SHP77 (cell line): Measurements from ENCODE around the gene SCAMP5.

Experiments
- DNase-seq, 2 experiments: peaks; one replicate each; lab custom pipeline; 2025; lab: John Stamatoyannopoulos, UW

Gene SCAMP5

DNA sequence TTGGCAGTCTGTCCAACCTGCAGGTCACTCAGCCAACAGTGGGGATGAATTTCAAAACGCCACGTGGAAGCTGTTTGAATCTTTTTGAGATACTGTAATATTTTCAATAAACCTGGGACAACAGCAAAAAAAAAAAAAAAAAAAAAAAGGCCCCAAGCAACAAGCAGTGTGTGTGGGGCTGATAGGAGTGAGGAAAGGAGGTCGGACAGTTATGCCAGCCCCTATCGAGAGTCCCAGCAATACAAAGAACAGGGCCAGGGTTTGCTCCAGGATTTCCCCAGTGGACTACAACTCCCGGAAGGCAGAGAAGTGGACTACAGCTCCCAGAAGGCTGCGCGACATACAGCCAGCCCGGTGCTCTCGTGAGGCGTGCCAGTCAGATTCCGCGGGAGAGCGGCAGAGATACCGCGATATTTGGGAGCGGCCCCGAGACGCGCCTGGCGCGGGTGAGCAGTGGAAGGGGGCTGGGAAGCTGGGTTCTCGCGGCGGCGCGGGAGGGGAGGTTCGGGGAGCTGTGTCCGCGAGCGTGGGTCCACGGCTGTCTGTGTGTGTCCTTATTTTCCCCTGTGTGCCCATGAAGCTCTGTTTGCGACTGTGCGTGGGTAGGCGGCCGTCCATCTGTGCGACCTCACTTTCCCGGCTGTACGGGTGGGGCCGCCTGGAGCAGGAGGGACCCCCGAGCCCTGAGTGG is 28.0 kb downstream of the SCAMP5 start, which contains the start of gene PPCDC:
PPCDC (plus strand) TSS at position 410 of the 691 bp plus-strand sequence. CDS start 4,729 bp downstream, outside the sequence.
- DNase-seq: peak; percentile 92 to 94

DNA sequence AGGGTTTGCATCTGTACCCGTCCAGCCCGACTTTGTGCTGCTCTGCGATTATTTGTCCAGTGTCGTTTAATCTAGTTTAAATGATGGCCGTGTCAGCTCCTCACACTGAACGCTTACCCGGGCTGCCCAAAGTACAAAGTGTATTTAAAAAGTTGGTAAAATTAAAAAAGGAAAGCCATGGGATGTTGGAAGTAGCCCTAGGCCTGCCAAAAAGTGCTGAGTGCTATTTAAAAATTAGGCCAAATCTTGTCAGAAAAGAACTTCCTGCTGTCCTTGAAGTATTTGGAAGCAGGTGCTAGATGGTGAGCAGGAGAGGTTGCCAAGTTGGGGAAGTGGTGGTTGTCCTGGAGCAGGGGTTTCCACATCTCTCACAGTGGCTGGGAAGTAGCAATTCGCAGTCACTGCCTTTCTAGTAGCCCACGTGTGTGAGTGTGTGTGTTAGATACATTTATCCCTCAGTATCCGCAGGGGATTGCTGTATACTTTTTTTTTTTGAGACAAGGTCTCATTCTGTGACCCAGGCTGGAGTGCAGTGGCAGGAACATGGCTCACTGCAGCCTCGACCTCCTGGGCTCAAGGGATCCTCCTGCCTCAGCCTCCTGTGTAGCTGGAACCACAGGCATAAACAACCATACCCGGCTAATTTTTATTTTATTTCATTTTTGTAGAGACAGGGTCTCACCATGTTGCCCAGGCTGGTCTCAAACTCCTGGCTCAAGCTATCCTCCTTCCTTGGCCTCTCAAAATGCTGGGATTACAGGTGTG is 28.7 kb downstream of the SCAMP5 start:
- DNase-seq: peak in 1 of 2 experiments; percentile 32

DNA sequence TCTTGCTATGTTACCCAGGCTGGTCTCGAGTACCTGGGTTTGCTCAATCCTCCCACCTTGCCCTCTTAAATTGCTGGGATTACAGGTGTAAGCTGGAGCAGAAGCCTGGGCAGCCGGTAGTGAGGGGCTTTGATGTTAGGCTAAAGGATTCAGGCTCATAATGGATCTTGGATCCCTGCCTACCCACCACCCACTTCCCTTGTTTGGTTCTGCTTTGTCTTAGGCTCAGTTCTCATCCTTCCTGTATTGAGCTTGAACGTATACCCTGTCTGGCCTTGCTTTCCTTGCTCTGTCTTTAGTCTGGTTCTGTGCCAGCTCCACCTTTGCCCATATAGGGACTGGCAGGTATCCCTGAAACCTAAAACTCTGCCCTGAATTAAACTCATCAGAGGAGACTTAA is 29.7 kb downstream of the SCAMP5 start:
- DNase-seq: no peak

DNA sequence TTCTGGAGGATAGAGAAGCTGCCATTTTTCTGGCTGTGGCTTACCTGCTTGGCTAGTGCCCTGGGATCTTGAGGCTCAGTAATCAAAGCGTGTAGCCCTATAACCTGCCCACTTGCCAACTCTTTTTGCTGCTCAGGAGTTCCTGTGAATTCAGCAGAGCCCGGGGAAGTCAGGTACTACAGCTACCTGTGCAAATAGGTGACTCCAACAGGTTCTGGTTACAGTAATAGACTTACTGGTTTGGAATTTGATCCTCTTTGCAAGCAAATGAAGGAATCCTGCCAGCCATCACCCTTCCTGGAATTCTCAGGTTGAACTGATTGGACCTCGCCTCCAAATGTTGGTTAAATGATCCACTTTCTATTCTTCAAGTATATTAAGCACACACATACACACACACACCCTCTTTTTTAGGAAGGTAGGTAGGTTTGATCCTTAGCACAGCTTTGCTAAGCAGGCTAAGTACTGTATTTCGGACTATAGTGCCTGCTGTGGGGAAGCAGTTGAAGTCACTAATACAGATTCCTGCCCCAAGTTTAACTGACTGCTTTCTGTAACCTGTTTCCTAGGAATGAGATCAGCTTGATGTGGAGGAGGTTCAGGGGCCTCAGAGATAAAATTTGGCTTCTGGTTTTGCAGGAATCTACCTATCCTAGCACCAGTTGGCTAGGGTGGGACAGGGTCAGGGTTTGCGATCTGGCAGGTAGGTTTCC is 30.3 kb downstream of the SCAMP5 start:
- DNase-seq: no peak

DNA sequence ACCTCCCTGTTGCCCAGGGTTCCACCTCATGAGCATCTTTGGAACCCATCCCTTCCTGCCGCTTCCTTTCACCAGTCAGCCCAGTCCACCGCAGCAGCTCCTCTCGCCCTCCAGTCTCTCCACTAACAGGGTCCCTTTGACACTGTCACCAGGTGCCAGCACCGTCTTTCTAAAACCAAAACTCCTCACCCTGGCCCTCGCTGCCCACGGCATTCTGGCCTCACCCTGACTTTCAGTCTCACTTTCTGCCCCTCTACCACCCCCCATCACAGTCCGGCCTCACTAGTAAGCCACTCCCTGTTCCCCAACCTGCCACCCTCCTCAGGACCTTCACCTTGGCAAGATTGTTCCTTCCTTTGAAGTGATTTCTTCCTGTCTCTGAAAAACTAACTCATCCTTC is 32.2 kb downstream of the SCAMP5 start:
- no peak for DNase-seq

DNA sequence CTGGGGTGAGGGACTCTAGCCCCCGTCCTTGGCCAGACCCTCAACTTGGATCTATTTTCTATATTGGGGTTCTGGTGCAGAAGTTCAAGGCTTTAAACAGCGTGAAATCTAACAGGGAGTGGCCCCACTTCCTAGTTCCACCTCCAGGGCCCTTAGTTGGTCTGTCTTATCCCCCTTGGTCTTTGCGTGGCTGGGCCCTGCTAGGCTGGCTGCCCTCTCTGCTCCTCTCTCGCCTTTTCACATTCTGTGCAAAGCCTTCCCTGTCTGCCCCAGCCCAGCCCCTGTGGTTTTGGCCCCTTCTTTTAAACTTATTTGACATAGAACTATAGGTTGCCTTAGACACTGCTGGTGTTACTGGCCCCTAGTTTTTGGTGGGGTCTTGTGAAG is 33.6 kb downstream of the SCAMP5 start:
- no peak for DNase-seq

DNA sequence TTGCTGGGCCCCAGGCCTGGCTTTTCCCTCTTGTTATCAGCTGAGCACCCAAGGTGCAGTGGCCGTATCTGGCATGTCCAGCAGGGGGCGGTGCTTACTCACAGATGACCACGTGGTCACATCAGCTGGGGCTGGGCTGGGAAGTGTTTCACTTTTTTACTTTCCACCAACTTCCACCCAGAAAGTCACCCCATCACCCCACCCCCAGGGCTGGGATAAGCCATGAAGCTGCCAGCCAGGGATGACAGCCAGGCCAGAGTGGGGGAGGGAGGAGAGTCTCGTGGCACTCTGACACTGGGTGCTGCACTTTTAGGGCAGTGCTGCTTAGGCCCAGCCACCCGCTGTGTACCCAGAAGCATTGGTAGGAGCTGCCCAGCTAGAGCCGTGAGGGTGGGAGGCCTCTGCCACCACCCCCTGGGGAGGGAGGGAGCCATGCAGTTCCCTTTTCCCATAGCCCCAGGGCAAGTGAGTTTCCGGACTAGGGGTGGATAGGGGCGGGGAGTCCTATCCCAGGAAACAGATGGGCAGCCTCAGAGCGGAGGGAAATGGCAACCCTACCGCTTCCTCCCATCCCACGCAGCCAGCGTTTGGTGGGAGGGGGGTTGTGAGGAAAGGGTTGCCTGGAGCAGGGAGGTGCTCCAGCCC is 34.1 kb downstream of the SCAMP5 start:
- peak; percentile 60 to 64 for DNase-seq

DNA sequence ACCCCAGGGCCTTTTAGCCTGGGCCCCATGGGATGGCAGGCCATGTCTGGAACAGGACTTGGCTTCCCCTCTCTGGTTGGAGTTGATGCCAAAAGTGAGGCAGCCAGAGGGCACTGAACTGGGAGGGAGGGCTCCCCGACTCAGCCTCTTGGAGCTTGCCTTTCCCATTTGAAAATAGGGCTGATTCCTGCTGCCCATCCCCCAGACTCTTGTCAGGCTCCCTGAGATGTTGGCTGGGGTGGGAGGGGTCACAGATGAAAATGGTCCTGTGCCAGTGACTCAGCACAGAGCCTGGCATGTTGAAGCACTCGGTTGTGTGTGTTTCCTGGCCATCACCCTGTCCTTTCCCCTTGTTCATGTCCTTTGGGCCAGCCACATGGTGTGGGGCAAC is 34.7 kb downstream of the SCAMP5 start:
- DNase-seq: no peak

DNA sequence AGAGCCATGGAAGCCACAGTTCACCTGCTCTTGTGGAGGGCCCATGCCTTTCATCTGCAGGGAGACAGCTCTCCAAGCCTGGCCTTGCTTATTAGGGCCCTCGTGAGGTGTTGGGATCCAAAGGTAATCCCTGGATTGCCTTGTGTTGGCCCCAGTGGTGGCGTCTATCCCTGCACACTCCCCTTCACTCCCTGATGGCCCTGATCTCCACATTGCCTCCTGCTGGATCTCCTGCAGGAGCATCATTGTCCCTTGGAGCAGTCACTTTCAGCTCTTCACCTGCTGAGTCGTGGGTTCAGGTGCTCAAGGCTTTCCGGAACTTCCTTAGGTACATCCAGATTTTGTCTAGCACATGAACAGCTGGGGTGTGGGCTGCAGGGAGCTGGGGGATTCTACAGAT is 35.1 kb downstream of the SCAMP5 start:
- DNase-seq: no peak

DNA sequence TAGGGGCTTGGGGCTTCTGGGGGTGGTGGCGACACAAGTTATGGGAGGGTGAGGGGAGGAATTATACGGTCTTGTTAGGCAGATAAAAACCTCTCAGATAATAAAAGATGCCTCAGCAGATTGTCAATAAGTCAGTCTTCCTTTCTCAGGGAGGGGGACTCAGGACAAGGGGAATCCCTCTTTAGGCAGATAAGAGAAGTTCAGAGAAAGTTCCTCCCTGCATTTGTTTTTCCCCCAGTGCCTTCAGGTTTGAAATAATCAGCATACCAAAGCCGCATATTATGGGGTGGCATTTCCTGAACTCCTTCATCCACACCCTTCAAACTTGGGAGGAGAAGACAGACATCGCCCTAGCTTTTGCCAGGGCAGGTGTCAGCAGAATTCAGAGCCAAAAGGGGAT is 36.5 kb downstream of the SCAMP5 start:
- DNase-seq: no peak

DNA sequence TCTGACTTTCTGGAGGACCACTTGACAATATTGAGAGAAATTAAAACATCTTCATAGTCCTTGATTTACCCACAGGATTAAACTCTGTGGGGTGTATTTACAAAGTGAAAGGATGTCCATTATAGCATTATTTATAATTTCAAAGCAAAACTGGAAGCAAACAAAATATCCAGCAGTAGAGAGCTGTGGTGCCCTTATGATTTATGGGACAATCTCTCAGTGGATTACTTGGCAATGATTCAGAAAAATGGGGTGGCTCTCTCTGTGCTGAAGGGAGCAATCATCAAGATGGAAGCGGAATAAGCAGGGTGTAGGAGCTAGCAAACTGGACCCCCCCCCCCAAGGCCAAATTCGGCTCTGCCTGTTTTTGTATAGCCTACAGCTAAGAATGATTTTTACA is 37.0 kb downstream of the SCAMP5 start:
- DNase-seq: no peak

DNA sequence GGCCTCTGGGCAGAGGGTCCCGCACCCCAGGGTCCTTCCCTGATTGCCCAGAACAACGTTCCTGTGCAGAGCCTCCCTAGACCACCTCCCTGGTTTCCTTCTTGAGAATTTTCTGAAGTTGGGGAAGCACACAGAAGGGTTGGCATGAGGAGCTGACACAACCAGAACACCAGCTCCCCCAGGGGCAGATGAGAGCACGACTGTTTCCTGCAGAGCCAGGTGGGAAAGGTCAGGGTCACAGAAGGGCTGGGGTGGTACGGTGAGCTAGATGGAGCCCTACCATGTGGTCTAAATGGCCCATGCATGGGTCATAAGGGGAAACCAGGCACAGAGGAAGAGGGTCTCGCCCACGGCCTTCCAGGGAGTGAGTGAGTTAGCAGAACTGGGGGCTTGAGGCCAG is 38.4 kb downstream of the SCAMP5 start:
- DNase-seq: no peak

DNA sequence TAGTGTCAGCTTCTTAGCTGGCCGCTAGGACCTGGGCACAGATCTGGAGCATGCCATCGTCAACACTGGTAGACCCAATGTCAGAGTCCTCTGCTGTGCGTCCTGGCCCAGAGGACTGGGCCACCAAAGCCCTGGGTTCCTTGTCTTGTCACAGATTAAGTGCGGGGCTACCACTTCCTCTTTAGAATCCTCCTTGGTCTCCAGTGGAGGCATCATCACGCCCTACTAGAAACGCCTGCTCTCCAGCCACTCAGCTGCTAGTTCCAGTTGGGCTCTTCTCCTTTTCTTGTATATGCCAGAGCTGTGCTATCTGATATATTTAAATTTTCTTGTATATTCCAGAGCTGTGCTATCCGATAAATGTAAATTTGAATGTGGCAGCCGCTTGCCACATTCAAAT is 39.3 kb downstream of the SCAMP5 start:
- no peak for DNase-seq

DNA sequence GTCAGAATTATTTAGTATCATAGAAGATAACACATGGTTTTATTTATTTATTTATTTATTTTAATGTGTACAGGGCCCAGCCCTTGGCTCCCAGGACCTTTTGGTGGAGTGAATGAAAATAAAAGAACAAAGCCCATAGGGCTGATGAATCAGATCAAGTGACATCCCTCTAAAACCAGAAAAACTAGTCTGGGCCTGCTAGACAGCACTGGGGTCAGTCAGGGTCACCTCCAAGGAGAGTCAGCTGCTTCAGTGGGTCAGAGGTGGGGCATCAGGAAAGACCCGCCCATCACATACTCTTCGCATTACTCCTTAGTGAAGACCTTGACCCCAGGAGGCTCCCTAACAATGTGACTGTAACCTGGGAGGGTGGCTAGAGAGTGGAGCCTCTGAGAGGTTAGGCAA is 40.9 kb downstream of the SCAMP5 start:
- no peak for DNase-seq

DNA sequence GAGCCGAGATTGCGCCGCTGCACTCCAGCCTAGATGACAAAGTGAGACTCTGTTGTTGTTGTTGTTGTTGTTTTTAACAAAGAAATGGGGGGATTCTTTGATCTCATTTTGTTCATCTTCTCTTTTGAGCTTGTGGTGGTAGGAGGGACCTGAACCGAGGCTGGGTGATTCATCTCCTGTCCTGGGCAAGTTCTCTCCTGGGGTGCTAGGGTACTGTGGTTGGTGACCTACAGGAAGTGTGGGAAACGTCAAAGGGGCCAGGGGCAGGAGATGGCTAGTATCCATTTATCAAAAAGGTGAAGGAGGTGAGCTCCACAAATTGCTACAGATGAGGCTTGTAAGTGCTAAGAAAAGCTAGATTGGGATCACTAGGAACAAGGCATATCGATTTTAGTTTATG is 42.3 kb downstream of the SCAMP5 start:
- DNase-seq: no peak

DNA sequence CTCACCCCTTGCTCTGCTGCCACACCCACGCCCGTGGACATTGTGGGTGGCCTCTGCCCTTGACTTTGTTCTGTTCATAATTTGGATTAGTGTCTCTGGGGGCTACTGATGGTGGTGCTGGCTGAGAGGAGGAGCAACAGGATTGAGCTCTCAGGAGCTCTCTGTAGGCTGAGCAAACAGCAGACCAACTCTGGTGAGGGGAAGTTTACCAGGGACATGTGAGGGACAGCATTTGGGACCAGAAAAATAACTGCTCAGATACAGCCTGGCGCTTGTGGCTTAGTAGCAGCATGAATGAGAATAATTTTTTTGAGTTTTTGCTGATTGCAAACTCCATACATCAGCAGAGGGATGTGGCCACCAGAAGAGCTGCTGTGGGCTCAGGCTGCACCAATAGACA is 42.9 kb downstream of the SCAMP5 start:
- no peak for DNase-seq

DNA sequence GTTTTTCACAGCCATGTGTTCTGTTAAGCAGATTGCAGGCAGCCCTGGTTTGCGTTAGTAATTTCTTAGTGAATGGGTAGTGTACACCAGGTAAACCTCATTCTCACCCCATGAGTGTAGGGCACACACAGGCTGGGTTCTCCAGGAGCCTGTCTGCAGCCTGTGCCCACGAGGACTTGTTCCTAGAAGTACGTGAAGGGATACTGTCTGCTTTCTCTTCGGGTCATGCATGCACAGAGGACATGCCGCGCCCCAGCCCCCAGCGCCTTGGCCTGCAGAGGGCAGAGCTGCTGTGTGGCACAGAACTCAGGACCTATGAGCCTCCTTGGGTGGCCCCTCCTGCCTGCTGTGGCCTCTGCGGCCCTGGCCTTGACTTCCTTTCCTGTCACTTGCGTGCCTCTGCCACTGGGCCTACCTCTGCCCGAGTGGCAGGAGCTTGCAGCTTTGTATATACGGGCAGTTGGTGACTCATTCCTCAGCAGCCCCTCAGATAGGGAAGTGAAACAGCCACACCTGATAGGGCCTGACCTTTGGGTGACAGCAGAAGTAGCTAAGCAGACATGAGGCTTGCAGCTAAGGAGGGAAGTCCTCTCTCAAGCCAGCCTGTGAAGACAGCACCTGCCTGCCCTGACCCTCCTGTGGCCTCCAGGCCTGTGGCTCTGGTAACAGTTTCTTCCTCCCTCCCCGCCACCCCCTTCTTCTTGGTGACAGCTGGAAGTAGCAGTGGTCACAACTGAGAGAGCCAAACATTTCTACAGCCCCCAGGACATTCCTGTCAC is 47.6 kb downstream of the SCAMP5 start:
- peak; percentile 15 to 39 for DNase-seq

DNA sequence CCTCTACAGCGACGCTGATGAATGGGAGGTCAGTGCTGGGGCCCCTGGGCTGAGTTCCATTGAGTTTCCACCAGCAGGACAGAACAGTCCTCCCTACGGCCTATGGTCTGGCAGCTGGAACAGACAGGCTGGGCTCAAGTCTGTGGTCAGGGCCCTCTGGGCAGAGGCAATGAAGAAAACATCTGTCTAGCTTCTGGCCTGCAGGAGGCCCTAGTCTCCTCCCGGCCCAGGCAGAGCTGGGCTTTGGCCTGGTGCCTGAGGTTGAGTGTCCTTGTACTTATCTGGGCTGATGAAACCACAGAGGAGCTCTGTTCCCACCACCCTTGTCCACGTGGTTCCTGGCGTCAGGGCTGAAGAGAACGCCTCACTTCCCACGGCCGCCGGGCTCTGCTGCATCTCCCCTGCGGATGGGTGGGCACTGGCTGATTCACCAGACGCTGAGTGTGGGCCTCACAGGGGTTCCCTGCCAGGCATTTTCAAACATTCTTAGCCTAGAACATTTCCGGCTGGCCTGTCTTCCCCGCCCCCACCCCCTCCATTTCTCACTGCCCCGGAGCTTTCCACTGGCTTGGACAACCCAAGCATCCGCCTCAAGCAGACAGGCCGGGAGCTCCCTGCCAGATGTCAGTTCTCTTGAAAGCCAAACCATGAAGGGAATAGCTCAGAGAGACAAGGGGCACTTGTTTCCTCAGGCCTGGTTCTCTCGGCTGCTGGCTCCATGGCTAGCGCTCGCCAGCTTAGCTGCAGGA is 48.3 kb downstream of the SCAMP5 start:
- peak in 1 of 2 experiments; percentile 18 for DNase-seq

DNA sequence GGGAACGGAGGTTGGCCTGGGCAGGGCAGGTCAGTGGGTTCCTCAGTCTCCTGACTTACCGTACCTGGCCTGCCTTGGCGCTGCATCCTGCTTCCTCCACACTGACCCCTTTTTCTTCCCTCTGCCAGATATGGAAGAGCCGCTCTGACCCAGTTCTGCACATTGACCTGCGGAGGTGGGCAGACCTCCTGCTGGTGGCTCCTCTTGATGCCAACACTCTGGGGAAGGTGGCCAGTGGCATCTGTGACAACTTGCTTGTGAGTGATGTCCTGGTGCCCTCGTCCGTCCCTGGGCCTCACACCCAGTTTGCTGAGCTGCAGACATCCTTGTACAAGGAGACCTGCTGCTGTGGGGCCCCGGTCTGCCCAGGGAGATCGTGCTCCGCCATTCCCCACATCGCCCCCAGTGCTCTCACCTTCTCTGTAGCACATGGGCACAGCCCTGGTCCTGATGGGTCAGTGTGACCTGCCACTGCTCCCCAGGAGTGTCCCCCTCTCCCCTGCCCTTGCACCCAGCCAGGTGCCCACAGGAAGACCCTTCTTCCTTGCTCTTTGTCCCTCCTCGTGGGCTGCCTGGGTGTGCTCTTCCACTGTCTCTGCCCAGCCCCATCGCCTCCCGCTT is 49.0 kb downstream of the SCAMP5 start:
- no peak for DNase-seq

DNA sequence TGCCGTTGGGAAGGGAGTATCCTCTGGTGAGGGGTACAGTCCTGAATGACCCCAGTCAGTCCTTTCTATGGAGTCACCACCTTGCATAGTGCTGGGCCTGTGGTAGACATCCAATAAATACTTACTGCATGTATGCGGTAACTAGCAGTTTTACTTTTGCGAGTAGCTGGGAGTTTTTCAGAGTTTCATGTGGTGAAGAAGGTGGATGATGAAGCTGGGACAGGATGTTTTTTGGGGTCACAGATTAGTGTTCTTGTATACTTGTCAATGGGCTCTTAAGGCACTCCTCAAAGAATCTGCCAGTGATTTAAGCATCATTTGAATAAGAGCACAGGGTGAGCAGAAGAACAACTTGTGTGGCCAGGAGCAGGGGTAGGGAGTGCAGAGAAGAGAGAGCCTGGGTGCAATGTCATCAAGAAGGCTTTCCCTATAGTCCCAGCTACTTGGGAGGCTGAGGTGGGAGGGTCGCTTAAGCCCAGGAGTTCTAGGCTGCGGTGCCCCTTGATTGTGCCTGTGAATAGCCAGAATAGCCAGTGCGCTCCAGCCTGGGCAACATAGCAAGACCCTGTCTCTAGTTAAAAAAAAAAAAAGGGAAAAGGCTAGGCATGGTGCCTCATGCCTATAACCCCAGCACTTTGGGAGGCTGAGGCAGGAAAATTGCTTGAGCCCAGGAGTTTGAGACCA is 50.1 kb downstream of the SCAMP5 start:
- DNase-seq: no peak
